ENCODE measurements around the gene SBNO2.

DNA sequence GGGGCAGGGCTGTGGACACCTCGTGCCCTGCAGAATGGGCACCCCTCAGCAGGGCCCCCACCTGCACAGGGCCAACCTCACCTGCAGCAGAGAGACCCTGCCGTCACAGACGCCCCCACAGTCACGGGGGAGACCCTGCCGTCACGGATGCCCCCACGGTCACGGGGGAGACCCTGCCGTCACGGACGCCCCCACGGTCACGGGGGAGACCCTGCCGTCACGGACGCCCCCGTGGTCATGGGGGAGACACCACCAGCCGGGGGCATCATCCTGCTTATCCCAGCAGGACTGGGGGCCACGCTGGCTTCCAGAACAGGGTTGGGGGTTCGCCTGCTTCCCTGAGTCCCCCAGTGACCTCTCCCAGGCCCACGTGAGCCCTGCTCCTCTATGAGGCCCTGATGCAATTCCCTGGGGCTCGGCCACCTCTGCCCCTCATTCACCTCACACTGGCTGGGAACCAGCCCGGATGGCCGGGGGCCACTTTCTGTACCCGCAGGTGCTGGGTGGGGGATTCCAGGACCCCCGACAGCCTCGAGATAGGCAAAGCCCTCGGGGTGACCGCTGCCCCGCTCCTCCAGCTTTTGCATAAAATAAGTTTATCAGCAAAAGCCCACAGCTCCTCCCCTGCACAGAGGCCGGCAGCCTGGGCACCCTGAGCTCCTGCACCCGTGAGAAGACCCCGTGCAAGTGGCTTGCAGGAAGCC lies 23.6 kb downstream of the SBNO2 start:
- TF ChIP-seq, protein P1, sequence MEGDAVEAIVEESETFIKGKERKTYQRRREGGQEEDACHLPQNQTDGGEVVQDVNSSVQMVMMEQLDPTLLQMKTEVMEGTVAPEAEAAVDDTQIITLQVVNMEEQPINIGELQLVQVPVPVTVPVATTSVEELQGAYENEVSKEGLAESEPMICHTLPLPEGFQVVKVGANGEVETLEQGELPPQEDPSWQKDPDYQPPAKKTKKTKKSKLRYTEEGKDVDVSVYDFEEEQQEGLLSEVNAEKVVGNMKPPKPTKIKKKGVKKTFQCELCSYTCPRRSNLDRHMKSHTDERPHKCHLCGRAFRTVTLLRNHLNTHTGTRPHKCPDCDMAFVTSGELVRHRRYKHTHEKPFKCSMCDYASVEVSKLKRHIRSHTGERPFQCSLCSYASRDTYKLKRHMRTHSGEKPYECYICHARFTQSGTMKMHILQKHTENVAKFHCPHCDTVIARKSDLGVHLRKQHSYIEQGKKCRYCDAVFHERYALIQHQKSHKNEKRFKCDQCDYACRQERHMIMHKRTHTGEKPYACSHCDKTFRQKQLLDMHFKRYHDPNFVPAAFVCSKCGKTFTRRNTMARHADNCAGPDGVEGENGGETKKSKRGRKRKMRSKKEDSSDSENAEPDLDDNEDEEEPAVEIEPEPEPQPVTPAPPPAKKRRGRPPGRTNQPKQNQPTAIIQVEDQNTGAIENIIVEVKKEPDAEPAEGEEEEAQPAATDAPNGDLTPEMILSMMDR (conservative IDR thresholded peaks at IDR 0.05; ENCODE audit: low read depth, low read length) = no peak
- TF ChIP-seq, protein P2, sequence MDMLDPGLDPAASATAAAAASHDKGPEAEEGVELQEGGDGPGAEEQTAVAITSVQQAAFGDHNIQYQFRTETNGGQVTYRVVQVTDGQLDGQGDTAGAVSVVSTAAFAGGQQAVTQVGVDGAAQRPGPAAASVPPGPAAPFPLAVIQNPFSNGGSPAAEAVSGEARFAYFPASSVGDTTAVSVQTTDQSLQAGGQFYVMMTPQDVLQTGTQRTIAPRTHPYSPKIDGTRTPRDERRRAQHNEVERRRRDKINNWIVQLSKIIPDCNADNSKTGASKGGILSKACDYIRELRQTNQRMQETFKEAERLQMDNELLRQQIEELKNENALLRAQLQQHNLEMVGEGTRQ (IDR thresholded peaks at IDR 0.05; ENCODE audit: low read depth, low read length) = no peak
- TF ChIP-seq CHD1 (IDR thresholded peaks at IDR 0.05; ENCODE audit: low read depth, low read length) (no peak), RAD21 (IDR thresholded peaks at IDR 0.05; ENCODE audit: low read length) (no peak), POLR2A (IDR thresholded peaks at IDR 0.05; ENCODE audit: low read depth, low read length) (no peak), CEBPB (IDR thresholded peaks at IDR 0.05; ENCODE audit: low read depth, low read length) (no peak), BHLHE40 (IDR thresholded peaks at IDR 0.05; ENCODE audit: low read depth, low read length) (no peak), FOS (IDR thresholded peaks at IDR 0.05; ENCODE audit: low read depth, low read length) (no peak), RFX5 (IDR thresholded peaks at IDR 0.05; ENCODE audit: low read depth, low read length) (no peak)

All from IMR-90 (cell line).